Measurements from ENCODE around the gene AOPEP.

GRCh38 chr9:95102572-95102971 is 376.1 kb downstream of the AOPEP start:
- TF ChIP-seq, protein P1, sequence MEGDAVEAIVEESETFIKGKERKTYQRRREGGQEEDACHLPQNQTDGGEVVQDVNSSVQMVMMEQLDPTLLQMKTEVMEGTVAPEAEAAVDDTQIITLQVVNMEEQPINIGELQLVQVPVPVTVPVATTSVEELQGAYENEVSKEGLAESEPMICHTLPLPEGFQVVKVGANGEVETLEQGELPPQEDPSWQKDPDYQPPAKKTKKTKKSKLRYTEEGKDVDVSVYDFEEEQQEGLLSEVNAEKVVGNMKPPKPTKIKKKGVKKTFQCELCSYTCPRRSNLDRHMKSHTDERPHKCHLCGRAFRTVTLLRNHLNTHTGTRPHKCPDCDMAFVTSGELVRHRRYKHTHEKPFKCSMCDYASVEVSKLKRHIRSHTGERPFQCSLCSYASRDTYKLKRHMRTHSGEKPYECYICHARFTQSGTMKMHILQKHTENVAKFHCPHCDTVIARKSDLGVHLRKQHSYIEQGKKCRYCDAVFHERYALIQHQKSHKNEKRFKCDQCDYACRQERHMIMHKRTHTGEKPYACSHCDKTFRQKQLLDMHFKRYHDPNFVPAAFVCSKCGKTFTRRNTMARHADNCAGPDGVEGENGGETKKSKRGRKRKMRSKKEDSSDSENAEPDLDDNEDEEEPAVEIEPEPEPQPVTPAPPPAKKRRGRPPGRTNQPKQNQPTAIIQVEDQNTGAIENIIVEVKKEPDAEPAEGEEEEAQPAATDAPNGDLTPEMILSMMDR (IDR thresholded peaks at IDR 0.05; ENCODE audit: low read length), result no peak
- TF ChIP-seq EZH2phosphoT487 (IDR thresholded peaks at IDR 0.05; ENCODE audit: low read length) (no peak), EZH2 (optimal IDR thresholded peaks at IDR 0.05; ENCODE audit: low read depth, low read length) (no peak)

Measured in MM.1S (cell line).